Stimulated activated naive CD8-positive, alpha-beta T cell treated with anti-CD3 and anti-CD28 coated beads, Interleukin-15, Interleukin-2, amounts not matched to agents 100 ng/mL and 50 ng/mL, for 24 hours (primary cell): Measurements from ENCODE around the gene RPUSD1.
"Not testable (repeated sequence)": the region's sequence is repeated elsewhere in the genome, so short reads cannot be mapped to it uniquely, and the experiment has no call there.

Source experiments
- H3K27ac Mint-ChIP-seq: one replicate; pipeline ENCODE4 v1.8.0; 2021; ENCODE audit warnings: mild to moderate bottlenecking, mixed read lengths
- H3K27me3 Mint-ChIP-seq: one replicate; pipeline ENCODE4 v1.8.0; 2021; ENCODE audit warnings: mixed read lengths
- H3K36me3 Mint-ChIP-seq: one replicate; pipeline ENCODE4 v1.8.0; 2021; ENCODE audit warnings: low read depth, mixed read lengths
- H3K4me1 Mint-ChIP-seq: one replicate; pipeline ENCODE4 v1.8.0; 2021; ENCODE audit warnings: low read depth, mixed read lengths
- H3K4me3 Mint-ChIP-seq: one replicate; pipeline ENCODE4 v1.8.0; 2021; ENCODE audit warnings: mild to moderate bottlenecking, mixed read lengths
- H3K9me3 Mint-ChIP-seq: one replicate; pipeline ENCODE4 v1.8.0; 2021; ENCODE audit warnings: mixed read lengths

Gene RPUSD1

DNA sequence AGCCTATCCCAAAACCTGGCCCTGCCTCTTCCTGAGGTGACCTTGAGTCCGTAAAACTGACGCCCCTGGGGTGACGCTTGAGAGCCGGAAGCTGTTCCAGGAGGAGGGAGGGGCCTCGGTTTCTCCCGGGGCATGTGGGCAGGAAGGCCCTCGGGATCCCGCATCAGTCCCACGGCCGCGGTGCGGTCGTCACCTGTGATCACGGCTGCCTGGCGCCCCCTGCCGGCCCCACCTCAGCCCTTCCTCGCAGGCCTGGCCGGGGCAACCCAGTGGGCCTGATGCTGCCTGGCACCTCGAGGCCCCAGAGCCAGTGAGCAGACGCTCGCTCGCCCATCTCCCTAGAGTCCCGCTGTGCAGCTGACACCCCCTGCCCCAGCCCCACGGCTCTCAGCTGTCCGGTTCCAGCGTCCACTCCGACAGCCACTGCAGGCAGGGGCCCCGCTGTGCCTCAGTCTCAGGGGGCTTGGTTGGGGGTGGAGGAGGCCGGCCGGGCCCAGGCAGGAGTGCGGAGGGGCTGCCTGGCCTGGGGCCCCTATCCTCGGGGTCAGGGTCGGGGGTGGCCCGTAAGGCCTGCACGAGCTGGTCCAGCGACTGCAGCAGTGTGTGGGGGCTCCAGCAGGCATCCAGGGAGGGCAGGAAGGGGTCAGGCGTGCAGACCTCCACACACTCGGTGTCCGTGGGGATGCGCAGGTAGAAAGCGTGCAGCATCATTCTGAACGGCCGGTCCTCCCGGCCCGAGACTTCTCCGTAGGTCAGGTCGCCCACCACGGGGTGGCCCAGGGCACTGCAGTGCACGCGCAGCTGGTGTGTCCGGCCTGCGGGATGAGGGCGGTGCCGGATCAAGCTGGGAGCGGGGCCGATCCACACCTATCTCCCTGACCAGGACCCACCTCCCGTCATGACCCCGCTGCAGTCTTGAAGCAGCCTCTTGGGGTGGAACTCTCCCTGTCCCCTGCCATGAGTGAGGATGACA is 2.3 kb downstream of the RPUSD1 start:
- Mint-ChIP-seq H3K4me3 (peak overlapping the region; percentile 47), H3K36me3 (no peaks in the 10 kb centered on the region), H3K9me3 (no peaks in the 10 kb centered on the region), H3K27me3 (no peaks in the 10 kb centered on the region), H3K4me1 (peaks cover 3% of the 10 kb centered on the region), H3K27ac (no peak overlapping the region)

DNA sequence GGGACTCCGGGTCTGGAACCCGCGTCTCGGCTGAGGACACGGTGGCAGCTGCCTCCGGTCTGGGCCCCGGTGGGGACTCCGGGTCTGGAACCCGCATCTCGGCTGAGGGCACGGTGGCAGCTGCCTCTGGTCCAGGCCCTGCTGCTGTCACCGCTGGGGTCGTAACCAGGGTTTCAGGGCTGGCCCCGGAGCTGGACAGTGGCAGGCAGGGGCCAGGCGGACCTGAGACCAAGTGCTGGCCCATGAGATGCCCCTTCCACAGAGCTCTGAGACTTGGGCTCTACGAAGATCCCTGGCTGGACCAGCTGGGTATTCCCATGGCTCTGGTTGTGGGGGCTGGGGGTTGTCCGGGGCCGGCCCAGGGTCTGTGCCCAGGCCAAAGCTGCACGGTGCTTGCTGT is 3.8 kb downstream of the RPUSD1 start:
- Mint-ChIP-seq H3K36me3 (no peaks in the 10 kb centered on the region), H3K27me3 (no peaks in the 10 kb centered on the region), H3K27ac (no peak overlapping the region), H3K9me3 (no peaks in the 10 kb centered on the region), H3K4me1 (peaks cover 3% of the 10 kb centered on the region), H3K4me3 (no peak overlapping the region)

DNA sequence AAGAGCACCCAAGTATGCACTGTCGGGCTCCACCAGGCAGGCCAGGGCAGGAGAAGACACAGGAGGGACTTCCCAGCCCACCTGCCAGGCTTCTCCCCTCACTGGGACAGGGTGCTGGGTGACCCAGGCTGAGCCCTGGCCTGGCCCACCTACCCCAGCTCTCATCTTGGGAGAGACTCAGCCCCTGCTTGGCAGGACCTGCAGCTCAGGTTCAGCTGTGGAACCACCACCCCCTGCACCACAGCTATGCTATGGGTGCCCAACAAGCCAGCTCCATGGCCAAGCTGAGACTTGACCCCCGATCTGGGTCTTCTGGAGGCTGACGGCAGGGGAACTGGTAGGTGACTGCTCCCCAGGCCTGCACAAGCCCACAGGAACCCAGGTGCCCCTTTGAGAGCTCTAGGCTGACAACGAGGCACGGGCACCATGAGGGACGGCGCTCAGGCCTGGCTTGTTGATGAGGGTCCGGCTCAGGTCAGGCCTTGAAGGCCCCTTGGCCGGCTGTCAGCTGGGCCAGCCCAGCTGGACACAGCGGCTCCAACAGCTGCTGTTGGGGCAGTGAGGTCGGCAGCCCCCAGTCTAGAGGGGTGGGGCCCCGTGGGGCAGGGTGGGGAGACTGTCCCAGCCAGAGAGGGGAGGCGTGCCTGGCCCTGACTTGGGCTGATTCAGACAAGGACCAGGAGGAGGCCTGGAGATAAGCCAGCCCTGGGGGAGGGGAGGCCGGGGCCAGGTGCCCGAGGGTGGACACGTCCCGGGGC is 4.6 kb downstream of the RPUSD1 start:
- Mint-ChIP-seq H3K27me3 (no peaks in the 10 kb centered on the region), H3K4me3 (no peak overlapping the region), H3K27ac (no peak overlapping the region), H3K4me1 (peaks cover 3% of the 10 kb centered on the region), H3K9me3 (no peaks in the 10 kb centered on the region), H3K36me3 (no peaks in the 10 kb centered on the region)

DNA sequence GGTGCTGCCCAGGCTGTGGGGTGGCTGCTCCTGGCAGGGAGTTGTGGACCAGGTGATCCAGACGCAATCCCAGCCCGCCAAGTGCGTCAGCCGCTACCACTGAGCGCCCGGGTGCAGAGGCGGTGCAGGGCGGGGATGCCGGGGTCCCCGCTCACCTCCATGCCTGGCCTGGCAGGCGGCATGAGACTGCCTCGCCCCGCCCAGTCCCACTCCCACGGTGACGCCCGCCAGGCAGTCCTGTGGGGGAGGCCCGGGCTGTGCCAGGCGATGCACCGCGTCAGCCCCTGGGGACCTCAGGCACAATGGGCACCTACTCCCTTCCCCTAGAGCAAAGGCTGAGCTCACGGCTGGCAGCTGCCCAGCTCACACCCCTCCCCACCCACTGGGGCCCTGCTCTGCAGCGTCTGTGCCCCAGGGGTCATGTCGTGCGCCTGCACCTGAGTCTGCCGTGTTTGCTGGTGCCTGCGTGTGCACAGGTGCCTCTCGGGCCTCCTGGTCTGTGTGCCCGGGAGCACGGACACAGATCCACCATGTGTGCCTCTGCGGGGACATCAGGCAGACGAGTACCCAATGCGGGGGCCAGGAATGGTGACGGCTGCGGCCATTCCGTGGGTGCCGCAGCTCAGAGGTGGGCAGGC is 5.3 kb downstream of the RPUSD1 start:
- Mint-ChIP-seq H3K4me1 (peaks cover 3% of the 10 kb centered on the region), H3K27ac (no peak overlapping the region), H3K36me3 (no peaks in the 10 kb centered on the region), H3K9me3 (no peaks in the 10 kb centered on the region), H3K27me3 (peaks cover under 1% of the 10 kb centered on the region), H3K4me3 (no peak overlapping the region)

DNA sequence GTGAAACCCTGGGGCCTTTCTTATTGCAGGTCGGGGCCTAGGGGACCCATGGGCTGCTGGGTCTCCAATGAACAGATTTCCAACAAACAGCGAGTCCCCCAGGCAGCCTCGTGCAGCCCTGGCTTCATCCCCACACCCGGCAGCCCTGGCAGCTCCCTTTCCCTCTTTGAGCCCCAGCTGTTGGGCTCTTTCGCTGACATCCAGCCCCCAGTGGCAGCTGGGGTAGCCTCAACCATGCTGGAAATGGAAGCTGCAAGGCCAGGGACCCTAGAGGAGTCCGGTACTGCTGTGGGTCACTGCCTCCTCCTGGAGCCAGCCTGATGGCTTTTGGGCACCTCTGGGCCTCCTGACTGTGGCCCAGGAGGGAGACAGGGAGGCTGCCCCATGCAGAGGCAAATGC is 5.9 kb downstream of the RPUSD1 start:
- peaks cover 3% of the 10 kb centered on the region for H3K4me1 Mint-ChIP-seq
- H3K9me3 Mint-ChIP-seq: no peaks in the 10 kb centered on the region
- no peak overlapping the region for H3K27ac Mint-ChIP-seq
- no peak overlapping the region for H3K4me3 Mint-ChIP-seq
- peaks cover 5% of the 10 kb centered on the region for H3K27me3 Mint-ChIP-seq
- H3K36me3 Mint-ChIP-seq: no peaks in the 10 kb centered on the region

DNA sequence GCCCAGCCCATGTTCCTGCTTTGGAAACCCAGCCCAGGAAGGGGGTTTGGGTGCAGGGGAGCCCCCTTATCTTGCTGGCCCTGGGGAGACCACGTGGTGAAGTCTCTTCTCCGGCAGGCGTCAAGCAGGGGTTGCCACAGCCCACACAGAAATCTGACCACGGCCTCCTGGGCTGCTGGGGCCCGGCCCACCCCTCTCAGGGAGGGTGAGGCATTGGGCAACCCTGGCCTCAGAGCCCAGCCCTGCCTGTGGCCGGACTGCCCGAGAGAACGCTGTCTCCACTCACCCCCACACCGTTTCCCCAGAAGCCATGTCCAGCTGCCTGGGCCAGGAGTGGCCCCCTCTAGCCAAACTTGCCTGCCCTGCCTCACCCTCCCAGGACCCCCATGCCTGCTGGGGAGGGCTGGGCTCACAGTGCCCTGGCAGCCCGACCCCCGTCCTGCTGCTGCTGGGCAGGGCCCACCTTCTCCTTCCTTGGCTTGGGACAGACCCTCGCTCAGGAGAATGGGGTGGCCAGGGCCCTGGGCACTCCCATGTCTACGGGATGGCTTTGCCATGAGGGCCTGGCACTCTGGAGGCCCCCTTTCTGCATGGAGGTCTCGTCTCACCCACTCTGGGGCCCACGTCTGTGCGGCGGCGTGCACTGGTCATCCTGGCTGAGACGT is 6.7 kb downstream of the RPUSD1 start:
- Mint-ChIP-seq H3K9me3 (no peaks in the 10 kb centered on the region), H3K27me3 (peaks cover 5% of the 10 kb centered on the region), H3K4me3 (no peak overlapping the region), H3K27ac (no peak overlapping the region), H3K36me3 (no peaks in the 10 kb centered on the region), H3K4me1 (peaks cover 2% of the 10 kb centered on the region)

DNA sequence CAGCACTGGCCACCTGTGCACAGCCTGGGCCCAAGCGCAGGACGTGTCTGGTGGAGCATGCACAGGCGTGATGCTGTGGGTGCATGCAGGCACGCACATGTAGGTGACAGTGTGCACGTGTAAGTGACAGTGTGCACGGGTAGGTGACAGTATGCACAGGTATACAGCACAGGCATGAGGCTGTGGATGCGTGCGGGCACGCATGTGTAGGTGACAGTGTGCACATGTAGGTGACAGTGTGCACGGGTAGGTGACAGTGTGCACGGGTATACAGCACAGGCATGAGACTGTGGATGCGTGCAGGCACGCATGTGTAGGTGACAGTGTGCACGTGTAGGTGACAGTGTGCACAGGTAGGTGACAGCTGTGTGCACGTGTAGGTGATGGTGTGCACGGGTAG is 7.9 kb downstream of the RPUSD1 start:
- H3K4me3 Mint-ChIP-seq: no peak overlapping the region

DNA sequence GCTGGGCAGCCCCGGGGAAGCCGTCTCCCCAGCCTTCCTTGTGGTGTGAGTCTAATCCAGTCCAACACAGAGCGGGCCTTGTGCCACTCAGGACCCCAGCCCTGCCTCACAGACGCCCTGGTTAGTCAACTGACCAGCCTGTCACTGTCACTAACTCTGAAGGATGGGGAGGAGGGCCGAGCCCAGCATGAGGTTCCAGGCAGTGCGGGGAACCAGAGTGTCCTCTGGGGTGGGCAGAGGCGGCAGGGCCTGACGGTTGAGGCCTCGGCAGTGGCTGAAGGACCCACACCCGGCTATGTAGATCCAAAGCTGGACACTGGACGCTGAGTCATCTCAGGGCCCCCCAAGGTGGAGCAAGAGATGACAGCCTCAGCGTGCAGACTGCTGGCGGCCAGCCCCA is 8.6 kb downstream of the RPUSD1 start:
- Mint-ChIP-seq H3K4me3 (no peak overlapping the region), H3K36me3 (no peaks in the 10 kb centered on the region), H3K27ac (no peak overlapping the region)

More for the DNA sequence above, 7.9 kb downstream of the RPUSD1 start:
- Mint-ChIP-seq H3K4me1 (no peaks in the 10 kb centered on the region), H3K27me3 (peaks cover 5% of the 10 kb centered on the region), H3K27ac (no peak overlapping the region), H3K36me3 (no peaks in the 10 kb centered on the region), H3K9me3 (no peaks in the 10 kb centered on the region)

DNA sequence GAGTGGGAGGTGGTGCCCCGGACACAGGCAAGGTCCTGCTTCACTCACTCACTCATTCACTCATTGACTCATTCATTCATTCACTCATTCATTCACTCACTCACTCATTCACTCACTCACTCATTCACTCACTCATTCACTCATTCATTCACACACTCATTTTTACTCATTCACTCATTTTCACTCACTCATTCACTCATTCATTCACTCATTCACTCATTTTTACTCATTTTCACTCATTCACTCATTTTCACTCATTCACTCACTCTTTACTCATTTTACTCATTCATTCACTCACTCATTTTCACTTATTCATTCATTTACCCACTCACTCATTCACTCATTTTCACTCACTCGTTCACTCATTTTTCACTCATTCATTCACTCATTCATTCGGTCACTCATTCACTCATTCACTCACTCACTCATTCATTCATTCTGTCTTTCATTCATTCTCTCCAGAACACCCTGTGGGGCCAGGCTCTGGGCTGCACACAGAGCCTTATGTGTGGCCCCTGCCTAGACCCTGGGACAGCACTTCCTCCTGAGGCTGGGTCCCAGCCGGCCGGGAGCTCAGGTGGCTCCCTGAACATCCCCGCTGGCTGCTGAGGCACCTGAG is 9.2 kb downstream of the RPUSD1 start:
- no peaks in the 10 kb centered on the region for H3K36me3 Mint-ChIP-seq
- H3K27ac Mint-ChIP-seq: no peak overlapping the region
- H3K4me3 Mint-ChIP-seq: no peak overlapping the region
- H3K27me3 Mint-ChIP-seq: peaks cover 5% of the 10 kb centered on the region
- no peaks in the 10 kb centered on the region for H3K4me1 Mint-ChIP-seq
- no peaks in the 10 kb centered on the region for H3K9me3 Mint-ChIP-seq

More for the DNA sequence above, 8.6 kb downstream of the RPUSD1 start:
- no peaks in the 10 kb centered on the region for H3K4me1 Mint-ChIP-seq
- no peaks in the 10 kb centered on the region for H3K9me3 Mint-ChIP-seq
- peaks cover 5% of the 10 kb centered on the region for H3K27me3 Mint-ChIP-seq

DNA sequence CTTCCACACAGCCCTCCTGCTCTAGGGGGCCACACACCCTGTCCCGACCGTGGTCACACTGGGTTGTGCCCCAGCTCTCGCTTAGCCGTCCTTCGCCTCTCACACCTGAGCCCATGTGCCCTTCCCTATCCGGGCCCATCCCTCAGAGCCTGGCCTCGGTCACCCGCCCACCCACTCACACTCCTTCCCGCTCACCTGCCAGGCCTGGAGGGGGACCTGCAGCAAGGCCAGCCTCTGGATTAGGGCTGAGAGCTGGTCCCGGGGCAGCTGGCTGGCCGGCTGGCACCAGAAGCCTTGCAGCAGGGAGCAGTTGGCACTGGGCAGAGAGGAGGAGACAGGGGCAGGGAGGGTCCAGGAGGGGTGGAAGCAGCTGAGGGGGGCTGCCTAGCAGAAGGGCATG is 9.7 kb downstream of the RPUSD1 start:
- H3K4me1 Mint-ChIP-seq: no peaks in the 10 kb centered on the region
- no peak overlapping the region for H3K4me3 Mint-ChIP-seq
- H3K27me3 Mint-ChIP-seq: peaks cover 5% of the 10 kb centered on the region
- H3K36me3 Mint-ChIP-seq: no peaks in the 10 kb centered on the region
- H3K27ac Mint-ChIP-seq: no peak overlapping the region
- no peaks in the 10 kb centered on the region for H3K9me3 Mint-ChIP-seq

DNA sequence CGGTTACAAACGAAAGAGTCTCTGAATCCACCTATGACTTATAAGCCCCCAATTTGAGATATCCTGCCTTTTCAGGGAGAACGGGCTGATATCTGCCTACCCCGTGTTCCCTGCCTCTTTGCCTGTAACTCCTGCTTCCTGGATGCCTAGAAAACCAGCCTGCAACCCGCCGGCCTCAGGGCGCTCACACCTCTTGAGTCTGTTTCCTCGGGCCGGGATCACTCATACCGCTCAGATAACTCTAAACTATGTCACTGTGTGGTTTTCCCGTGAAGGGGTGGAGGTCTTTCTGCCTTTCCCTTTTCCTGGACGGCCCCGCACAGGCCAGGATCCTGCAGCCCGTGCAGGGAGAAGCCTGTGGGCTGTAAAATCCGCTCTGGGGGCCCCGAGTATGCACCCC is 10.4 kb downstream of the RPUSD1 start:
- H3K4me3 Mint-ChIP-seq: no peak overlapping the region
- H3K27ac Mint-ChIP-seq: no peak overlapping the region
- no peaks in the 10 kb centered on the region for H3K4me1 Mint-ChIP-seq
- peaks cover 5% of the 10 kb centered on the region for H3K27me3 Mint-ChIP-seq
- H3K9me3 Mint-ChIP-seq: no peaks in the 10 kb centered on the region
- H3K36me3 Mint-ChIP-seq: no peaks in the 10 kb centered on the region

DNA sequence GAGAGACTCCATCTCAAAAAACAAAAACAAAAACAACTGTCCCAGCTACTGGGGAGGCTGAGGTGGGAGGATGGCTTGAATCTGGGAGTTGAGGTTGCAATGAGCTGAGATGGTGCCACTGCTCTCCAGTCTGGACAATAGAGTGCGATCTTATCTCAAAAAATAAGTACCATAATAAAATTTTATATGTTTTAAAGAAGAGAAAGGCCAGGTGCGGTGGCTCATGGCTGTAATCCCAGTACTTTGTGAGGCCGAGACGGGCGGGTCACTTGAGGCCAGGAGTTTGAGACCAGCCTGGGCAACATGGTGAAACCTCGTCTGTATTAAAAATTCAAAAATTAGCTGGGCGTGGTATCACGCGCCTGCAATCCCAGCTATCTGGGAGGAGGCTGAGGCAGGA is 11.4 kb downstream of the RPUSD1 start:
- H3K4me1 Mint-ChIP-seq: no peaks in the 10 kb centered on the region
- H3K4me3 Mint-ChIP-seq: no peak overlapping the region
- peaks cover 5% of the 10 kb centered on the region for H3K27me3 Mint-ChIP-seq
- H3K27ac Mint-ChIP-seq: no peak overlapping the region
- no peaks in the 10 kb centered on the region for H3K9me3 Mint-ChIP-seq
- no peaks in the 10 kb centered on the region for H3K36me3 Mint-ChIP-seq

DNA sequence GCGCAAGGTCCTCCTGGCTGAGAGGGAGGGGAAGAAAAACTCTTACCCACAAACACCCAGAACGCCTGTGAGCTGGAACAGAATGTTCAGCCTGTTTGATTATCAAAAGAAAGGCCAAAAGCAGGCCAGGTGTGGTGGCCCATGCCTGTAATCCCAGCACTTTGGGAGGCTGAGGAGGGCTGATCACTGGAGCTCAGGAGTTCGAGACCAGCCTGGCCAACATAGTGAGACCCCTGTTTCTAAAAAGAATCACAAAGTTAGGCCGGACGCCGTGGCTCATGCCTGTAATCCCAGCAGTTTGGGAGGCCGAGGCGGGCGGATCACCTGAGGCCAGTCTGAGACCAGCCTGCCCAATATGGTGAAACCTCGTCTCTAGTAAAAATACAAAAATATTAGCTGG is 11.9 kb downstream of the RPUSD1 start:
- H3K36me3 Mint-ChIP-seq: not testable (repeated sequence)

DNA sequence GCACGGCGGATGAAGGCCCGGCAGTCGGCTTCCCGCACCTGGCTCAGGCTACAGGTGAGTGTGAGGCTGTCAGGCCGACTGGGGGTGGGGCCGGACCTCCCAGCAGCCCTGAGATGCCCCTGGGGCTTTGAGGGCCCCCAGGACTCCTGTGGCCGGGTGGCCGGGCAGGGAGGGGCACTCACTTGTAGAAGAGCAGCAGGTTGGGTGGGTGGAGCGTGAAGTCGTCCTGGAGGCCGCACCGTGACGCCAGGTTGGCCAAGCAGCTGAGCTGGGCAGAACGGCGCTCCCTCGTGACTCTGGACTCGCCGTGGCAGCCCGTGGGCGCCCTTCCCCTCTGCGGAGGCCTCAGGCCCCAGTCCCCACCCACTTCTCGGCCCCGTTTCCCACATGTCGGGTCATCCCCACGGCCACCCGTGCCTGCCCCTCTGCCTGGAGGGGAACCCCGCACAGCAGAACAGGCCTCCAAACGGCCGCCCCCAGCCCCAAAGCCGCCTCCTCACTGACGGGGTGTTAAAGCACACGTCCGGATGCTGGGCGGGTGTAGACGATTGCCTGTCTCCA is 12.9 kb downstream of the RPUSD1 start:
- Mint-ChIP-seq H3K36me3 (no peaks in the 10 kb centered on the region), H3K9me3 (no peaks in the 10 kb centered on the region), H3K4me3 (no peak overlapping the region), H3K4me1 (no peaks in the 10 kb centered on the region), H3K27me3 (peaks cover 5% of the 10 kb centered on the region), H3K27ac (no peak overlapping the region)

More for the DNA sequence above, 11.9 kb downstream of the RPUSD1 start:
- not testable (repeated sequence) for H3K27me3 Mint-ChIP-seq, H3K27ac Mint-ChIP-seq, H3K4me1 Mint-ChIP-seq, H3K9me3 Mint-ChIP-seq, H3K4me3 Mint-ChIP-seq
